OCI-LY1 (cell line): ENCODE data around the gene UBLCP1.

ENCODE experiments used
- H2AFZ ChIP-seq: fragments of 200-600 bp; sonication (generic), shearing (Covaris generic); 2 replicates; pipeline ENCODE4 v1.6.0; 2014; ENCODE audit warnings: antibody characterized with exemption, mild to moderate bottlenecking, low read length
- H3F3A ChIP-seq: fragments of 200-600 bp; sonication (generic), shearing (Covaris generic); 2 replicates; pipeline ENCODE4 v1.6.0; 2014; ENCODE audit warnings: mild to moderate bottlenecking, antibody characterized with exemption, low read length, moderate library complexity; ENCODE audit not compliant: insufficient read depth
- H3K27ac ChIP-seq: fragments of 200-600 bp; sonication (generic); 2 replicates; pipeline ENCODE4 v1.5.1; 2014; ENCODE audit warnings: low read length, mixed run types, mild to moderate bottlenecking, low read depth; ENCODE audit not compliant: poor library complexity, severe bottlenecking
- H3K27me3 ChIP-seq: fragments of 200-600 bp; sonication (generic); 2 replicates; pipeline ENCODE4 v1.6.0; 2014; ENCODE audit warnings: antibody characterized with exemption, mild to moderate bottlenecking, low read length, moderate library complexity; ENCODE audit not compliant: insufficient read depth
- H3K36me3 ChIP-seq: fragments of 200-600 bp; sonication (generic); 2 replicates; pipeline ENCODE4 v1.6.1; 2014; ENCODE audit warnings: mild to moderate bottlenecking, antibody characterized with exemption, low read length, moderate library complexity, mixed read lengths; ENCODE audit not compliant: insufficient read depth
- H3K4me1 ChIP-seq: fragments of 200-600 bp; sonication (generic); 2 replicates; pipeline ENCODE4 v1.5.1; 2014; ENCODE audit warnings: mild to moderate bottlenecking, low read length, moderate library complexity; ENCODE audit not compliant: insufficient read depth, severe bottlenecking
- H3K4me2 ChIP-seq: fragments of 200-600 bp; sonication (generic), shearing (Covaris generic); 2 replicates; pipeline ENCODE4 v1.6.1; 2014; ENCODE audit warnings: low read length
- H3K4me3 ChIP-seq: fragments of 200-600 bp; sonication (generic); 2 replicates; pipeline ENCODE4 v1.5.1; 2014; ENCODE audit warnings: low read length, low read depth, mild to moderate bottlenecking, mixed read lengths; ENCODE audit not compliant: poor library complexity, severe bottlenecking
- H3K79me2 ChIP-seq: fragments of 200-600 bp; shearing (Covaris generic); 2 replicates; pipeline ENCODE4 v1.6.1; 2016; ENCODE audit warnings: mixed run types, low read length, mixed read lengths; ENCODE audit not compliant: insufficient read depth
- H3K9ac ChIP-seq: fragments of 200-600 bp; sonication (generic), shearing (Covaris generic); 2 replicates; pipeline ENCODE4 v1.6.1; 2014; ENCODE audit warnings: mild to moderate bottlenecking, low read length, mixed read lengths
- H3K9me2 ChIP-seq: fragments of 200-600 bp; sonication (generic), shearing (Covaris generic); 2 replicates; pipeline ENCODE4 v1.6.1; 2014; ENCODE audit warnings: low read depth, mild to moderate bottlenecking, low read length, mixed read lengths
- H3K9me3 ChIP-seq: fragments of 200-600 bp; shearing (Covaris generic); 2 replicates; pipeline ENCODE4 v1.6.1; 2014; ENCODE audit warnings: low read length, mixed read lengths
- H4K20me1 ChIP-seq: fragments of 200-600 bp; sonication (generic), shearing (Covaris generic); 2 replicates; pipeline ENCODE4 v1.6.0; 2016; ENCODE audit warnings: mild to moderate bottlenecking, low read length; ENCODE audit not compliant: insufficient read depth
- EZH2 ChIP-seq: fragments of 200-600 bp; sonication (generic), shearing (Covaris generic); IDR thresholded peaks from 2 replicates; pipeline ENCODE4 v1.8.0; 2017; ENCODE audit warnings: borderline replicate concordance, mixed run types, mild to moderate bottlenecking, antibody characterized with exemption, low read length, moderate library complexity, mixed read lengths
- TF ChIP-seq, protein P1 (sequence below): fragments of 200-600 bp; sonication (generic), shearing (Covaris generic); IDR thresholded peaks from 2 replicates; pipeline ENCODE4 v1.5.1; 2017; ENCODE audit warnings: mild to moderate bottlenecking, antibody characterized with exemption, low read length, moderate library complexity, mixed read lengths

Gene UBLCP1

DNA sequence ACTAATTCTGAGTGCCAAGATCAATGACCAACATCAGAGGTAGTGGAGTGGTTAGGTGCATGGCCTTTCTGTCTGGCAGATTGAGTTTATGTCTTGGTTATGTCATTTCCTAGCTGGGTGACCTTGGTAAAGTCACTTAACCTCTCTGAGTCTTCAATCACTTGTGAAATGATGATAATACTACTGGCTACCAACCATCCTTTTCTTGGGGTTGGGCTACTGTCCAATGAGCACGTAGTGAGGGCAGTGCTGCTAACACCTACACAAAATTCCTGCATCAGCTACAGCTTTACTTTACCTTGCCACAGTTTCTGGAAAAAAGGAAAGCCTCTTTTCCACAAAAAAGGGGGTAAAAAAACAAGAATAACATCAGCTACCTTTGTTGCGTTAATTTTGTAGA is 54.8 kb downstream of the UBLCP1 start:
- Histone ChIP-seq H3K4me2 (no peak overlapping the region), H2AFZ (no peak overlapping the region), H3K9me3 (no peaks in the 10 kb centered on the region), H3K9me2 (no peaks in the 10 kb centered on the region), H3F3A (no peaks in the 10 kb centered on the region), H3K9ac (no peak overlapping the region), H3K4me3 (no peak overlapping the region), H3K27me3 (no peaks in the 10 kb centered on the region), H3K36me3 (no peaks in the 10 kb centered on the region), H3K27ac (no peak overlapping the region), H4K20me1 (no peaks in the 10 kb centered on the region), H3K4me1 (no peaks in the 10 kb centered on the region), H3K79me2 (no peaks in the 10 kb centered on the region)
- TF ChIP-seq EZH2, result no peak
- TF ChIP-seq, protein P1, sequence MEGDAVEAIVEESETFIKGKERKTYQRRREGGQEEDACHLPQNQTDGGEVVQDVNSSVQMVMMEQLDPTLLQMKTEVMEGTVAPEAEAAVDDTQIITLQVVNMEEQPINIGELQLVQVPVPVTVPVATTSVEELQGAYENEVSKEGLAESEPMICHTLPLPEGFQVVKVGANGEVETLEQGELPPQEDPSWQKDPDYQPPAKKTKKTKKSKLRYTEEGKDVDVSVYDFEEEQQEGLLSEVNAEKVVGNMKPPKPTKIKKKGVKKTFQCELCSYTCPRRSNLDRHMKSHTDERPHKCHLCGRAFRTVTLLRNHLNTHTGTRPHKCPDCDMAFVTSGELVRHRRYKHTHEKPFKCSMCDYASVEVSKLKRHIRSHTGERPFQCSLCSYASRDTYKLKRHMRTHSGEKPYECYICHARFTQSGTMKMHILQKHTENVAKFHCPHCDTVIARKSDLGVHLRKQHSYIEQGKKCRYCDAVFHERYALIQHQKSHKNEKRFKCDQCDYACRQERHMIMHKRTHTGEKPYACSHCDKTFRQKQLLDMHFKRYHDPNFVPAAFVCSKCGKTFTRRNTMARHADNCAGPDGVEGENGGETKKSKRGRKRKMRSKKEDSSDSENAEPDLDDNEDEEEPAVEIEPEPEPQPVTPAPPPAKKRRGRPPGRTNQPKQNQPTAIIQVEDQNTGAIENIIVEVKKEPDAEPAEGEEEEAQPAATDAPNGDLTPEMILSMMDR, result no peak

GRCh38 chr5:159318448-159318847 is 55.4 kb downstream of the UBLCP1 start:
- Histone ChIP-seq H3K9me2 (no peaks in the 10 kb centered on the region), H3K4me1 (no peaks in the 10 kb centered on the region), H3K4me3 (no peak overlapping the region), H3K27ac (no peak overlapping the region), H3K9me3 (no peaks in the 10 kb centered on the region), H3F3A (no peaks in the 10 kb centered on the region), H3K79me2 (no peaks in the 10 kb centered on the region), H3K36me3 (no peaks in the 10 kb centered on the region), H3K9ac (no peak overlapping the region), H3K4me2 (no peak overlapping the region), H3K27me3 (no peaks in the 10 kb centered on the region), H2AFZ (no peak overlapping the region), H4K20me1 (no peaks in the 10 kb centered on the region)
- no peak for TF ChIP-seq EZH2
- TF ChIP-seq, protein P1, result no peak

GRCh38 chr5:159319363-159319762 is 56.3 kb downstream of the UBLCP1 start:
- H3K27me3 ChIP-seq, result no peaks in the 10 kb centered on the region
- no peaks in the 10 kb centered on the region for H3F3A ChIP-seq
- no peak overlapping the region for H3K9ac ChIP-seq
- H4K20me1 ChIP-seq, result no peaks in the 10 kb centered on the region
- H2AFZ ChIP-seq, result no peak overlapping the region
- H3K9me2 ChIP-seq, result no peaks in the 10 kb centered on the region
- H3K79me2 ChIP-seq, result no peaks in the 10 kb centered on the region
- TF ChIP-seq EZH2, result no peak
- TF ChIP-seq, protein P1, result no peak
- no peaks in the 10 kb centered on the region for H3K4me1 ChIP-seq
- no peak overlapping the region for H3K27ac ChIP-seq
- H3K4me3 ChIP-seq, result no peak overlapping the region
- H3K4me2 ChIP-seq, result no peak overlapping the region
- H3K36me3 ChIP-seq, result no peaks in the 10 kb centered on the region
- no peaks in the 10 kb centered on the region for H3K9me3 ChIP-seq
